HL-60 (cell line): ENCODE results near the gene AIPL1.

Experiments used
- DNase-seq, 2 experiments: peaks; one replicate each; pipeline ENCODE4 v3.0.0-alpha.2; 2010 to 2020; ENCODE audit warnings: low read depth in 1 of 2, low spot score in 1 of 2
- H3K27ac ChIP-seq: fragments of 250-450 bp; sonication (Bioruptor Pico); replicated peaks from 2 replicates; pipeline ENCODE4 v1.5.1; 2020; ENCODE audit warnings: mild to moderate bottlenecking, moderate library complexity
- H3K27me3 ChIP-seq: fragments of 250-450 bp; sonication (Bioruptor Pico); 2 replicates; pipeline ENCODE4 v1.5.1; 2021; ENCODE audit warnings: mild to moderate bottlenecking, moderate library complexity; ENCODE audit not compliant: insufficient read depth, poor library complexity, severe bottlenecking
- H3K4me3 ChIP-seq: replicated peaks from 2 replicates; pipeline ENCODE4 v1.5.1; 2011; ENCODE audit warnings: mild to moderate bottlenecking, control low read depth, low read length; ENCODE audit not compliant: insufficient read depth
- CTCF ChIP-seq: IDR thresholded peaks from one replicate; pipeline ENCODE4 v1.5.1; 2011; ENCODE audit warnings: low read length, control low read depth, inconsistent platforms; ENCODE audit not compliant: insufficient read depth
- GABPA ChIP-seq: IDR thresholded peaks from 2 replicates; pipeline ENCODE4 v1.6.1; 2012; ENCODE audit warnings: low read depth
- POLR2AphosphoS5 ChIP-seq: IDR thresholded peaks from 2 replicates; pipeline ENCODE4 v1.6.1; 2012; ENCODE audit warnings: low read depth
- REST ChIP-seq: IDR thresholded peaks from 2 replicates; pipeline ENCODE4 v1.6.1; 2012; ENCODE audit warnings: low read depth; ENCODE audit not compliant: insufficient replicate concordance
- SPI1 ChIP-seq: IDR thresholded peaks from 2 replicates; pipeline ENCODE4 v1.6.1; 2012; ENCODE audit warnings: low read depth, mild to moderate bottlenecking, borderline replicate concordance

Gene AIPL1

GRCh38 chr17:6452471-6453266 lies 17.7 kb upstream of the AIPL1 start:
- H3K4me3 ChIP-seq: no peak overlapping the region
- no peak for TF ChIP-seq SPI1
- TF ChIP-seq POLR2AphosphoS5: no peak
- TF ChIP-seq GABPA: no peak
- no peak for TF ChIP-seq REST
- TF ChIP-seq CTCF: no peak
- H3K27ac ChIP-seq: no peak overlapping the region
- no peak for DNase-seq
- no peaks in the 10 kb centered on the region for H3K27me3 ChIP-seq

GRCh38 chr17:6450926-6451832 lies 16.3 kb upstream of the AIPL1 start:
- H3K27me3 ChIP-seq: no peaks in the 10 kb centered on the region
- H3K4me3 ChIP-seq: no peak overlapping the region
- H3K27ac ChIP-seq: no peak overlapping the region
- DNase-seq: no peak
- no peak for TF ChIP-seq POLR2AphosphoS5
- TF ChIP-seq SPI1: no peak
- no peak for TF ChIP-seq REST
- TF ChIP-seq GABPA: no peak
- TF ChIP-seq CTCF: no peak

GRCh38 chr17:6449307-6449706 lies 14.4 kb upstream of the AIPL1 start:
- TF ChIP-seq REST (no peak), SPI1 (no peak), GABPA (no peak), CTCF (no peak)
- H3K4me3 ChIP-seq: no peak overlapping the region
- no peak overlapping the region for H3K27ac ChIP-seq
- DNase-seq: no peak
- H3K27me3 ChIP-seq: no peaks in the 10 kb centered on the region
